SK-N-SH (cell line): Measurements from ENCODE around the gene SLC9A2. TPM values are rescaled to one million over a fixed set of nuclear protein-coding genes. Genes with fewer than 3 reads are reported as not detected.
A peak's percentile ranks its signal among the peaks of the same experiment; 100 is the strongest.

Experiments used
- CTCF ChIA-PET: fragments of 300-600, 350-600 bp; formaldehyde crosslinking; extraction: SDS; loops from one replicate; lab custom pipeline; 2021; lab: Yijun Ruan, JAX
- POLR2A ChIA-PET: fragments of 350-600 bp; sonication (Branson Sonifier 250); formaldehyde crosslinking; extraction: SDS; loops from one replicate; lab custom pipeline; 2020; ENCODE audit warnings: antibody characterized with exemption, inconsistent platforms; lab: Yijun Ruan, JAX
- DNase-seq: peaks from one replicate; pipeline ENCODE4 v3.0.0; 2012
- H2AFZ ChIP-seq: fragments of 200-600 bp; sonication (generic); 2 replicates; pipeline ENCODE4 v1.8.1; 2016; ENCODE audit warnings: antibody characterized with exemption, mild to moderate bottlenecking, low read depth
- H3F3A ChIP-seq: fragments of 200-600 bp; sonication (generic); replicated peaks from 2 replicates; pipeline ENCODE3; 2016; ENCODE audit warnings: antibody characterized with exemption, mild to moderate bottlenecking; ENCODE audit not compliant: insufficient read depth
- H3K27ac ChIP-seq, 2 experiments: fragments of 200-500 bp in 1 of 2; fragments of 200-600 bp in 1 of 2; sonication (Bioruptor generic) in 1 of 2; sonication (generic), shearing (Covaris generic) in 1 of 2; 2 replicates each; pipeline versions ENCODE4 v1.5.1 to v1.6.1; 2014 to 2016; ENCODE audit warnings: low read depth in 2 of 2, inconsistent platforms in 1 of 2, low read length in 1 of 2, mild to moderate bottlenecking in 1 of 2, mixed read lengths in 1 of 2
- H3K27me3 ChIP-seq: fragments of 200-600 bp; sonication (generic), shearing (Covaris generic); 2 replicates; pipeline ENCODE4 v1.6.1; 2016; ENCODE audit warnings: mixed run types; ENCODE audit not compliant: insufficient read depth
- H3K36me3 ChIP-seq, 2 experiments: fragments of 200-500 bp in 1 of 2; fragments of 200-600 bp in 1 of 2; sonication (Bioruptor generic) in 1 of 2; sonication (generic) in 1 of 2; replicated peaks in 1 of 2; 2 replicates each; pipeline versions ENCODE3 to v1.5.1; 2014 to 2016; ENCODE audit warnings: low read length in 1 of 2, mild to moderate bottlenecking in 1 of 2; ENCODE audit not compliant: insufficient read depth in 2 of 2, control insufficient read depth in 1 of 2
- H3K4me1 ChIP-seq, 2 experiments: fragments of 200-500 bp in 1 of 2; fragments of 200-600 bp in 1 of 2; sonication (Bioruptor generic) in 1 of 2; sonication (generic), shearing (Covaris generic) in 1 of 2; 2 replicates each; pipeline versions ENCODE4 v1.5.1 to v1.6.1; 2014 to 2016; ENCODE audit warnings: low read depth in 1 of 2, low read length in 1 of 2, mixed run types in 1 of 2; ENCODE audit not compliant: insufficient read depth in 2 of 2, control insufficient read depth in 1 of 2
- H3K4me2 ChIP-seq: fragments of 200-600 bp; sonication (generic), shearing (Covaris generic); 2 replicates; pipeline ENCODE4 v1.6.1; 2017; ENCODE audit warnings: mixed run types
- H3K4me3 ChIP-seq, 2 experiments: fragments of 200-500 bp in 1 of 2; fragments of 200-600 bp in 1 of 2; sonication (Bioruptor generic) in 1 of 2; sonication (generic), shearing (Covaris generic) in 1 of 2; 2 replicates each; pipeline versions ENCODE4 v1.5.1 to v1.8.1; 2014 to 2016; ENCODE audit warnings: low read depth in 2 of 2, inconsistent platforms in 1 of 2, low read length in 1 of 2, mild to moderate bottlenecking in 1 of 2, mixed read lengths in 1 of 2, moderate library complexity in 1 of 2
- H3K79me2 ChIP-seq: fragments of 200-600 bp; sonication (generic); 2 replicates; pipeline ENCODE4 v1.8.1; 2017; ENCODE audit warnings: mild to moderate bottlenecking; ENCODE audit not compliant: insufficient read depth
- H3K9ac ChIP-seq: fragments of 200-600 bp; sonication (generic); 2 replicates; pipeline ENCODE4 v1.6.1; 2017; ENCODE audit warnings: mixed run types
- H3K9me2 ChIP-seq: fragments of 200-600 bp; sonication (generic); 2 replicates; pipeline ENCODE4 v1.6.1; 2017; ENCODE audit warnings: mixed run types
- H3K9me3 ChIP-seq: fragments of 200-600 bp; sonication (generic); 2 replicates; pipeline ENCODE4 v1.6.1; 2017; ENCODE audit warnings: mixed run types, mild to moderate bottlenecking, moderate library complexity
- H4K20me1 ChIP-seq: fragments of 200-600 bp; sonication (generic); 2 replicates; pipeline ENCODE4 v1.6.1; 2017; ENCODE audit warnings: mild to moderate bottlenecking, mixed run types; ENCODE audit not compliant: insufficient read depth
- CTCF ChIP-seq: fragments of 200-600 bp; sonication (generic); IDR thresholded peaks from 2 replicates; pipeline ENCODE4 v1.6.1; 2017; ENCODE audit warnings: antibody characterized with exemption, mild to moderate bottlenecking, moderate library complexity
- EZH2phosphoT487 ChIP-seq: fragments of 200-600 bp; sonication (generic); IDR thresholded peaks from 2 replicates; pipeline ENCODE4 v1.6.1; 2017; ENCODE audit warnings: low read depth, mixed run types, mild to moderate bottlenecking, antibody characterized with exemption, moderate library complexity, borderline replicate concordance
- FOSL2 ChIP-seq: IDR thresholded peaks from 2 replicates; pipeline ENCODE4 v1.4.0; 2012; ENCODE audit warnings: low read depth, mild to moderate bottlenecking, moderate library complexity, borderline replicate concordance
- IRF3 ChIP-seq: fragments of 150-350 bp; IDR thresholded peaks from 2 replicates; pipeline ENCODE4 v1.6.1; 2016; ENCODE audit warnings: mild to moderate bottlenecking, low read depth, low read length
- JUND ChIP-seq: IDR thresholded peaks from 2 replicates; pipeline ENCODE4 v1.4.0; 2012
- MXI1 ChIP-seq: IDR thresholded peaks from 2 replicates; pipeline ENCODE4 v1.6.1; 2012; ENCODE audit warnings: mild to moderate bottlenecking, low read depth, low read length, improper control_type of control experiment
- POLR2AphosphoS5 ChIP-seq: IDR thresholded peaks from 2 replicates; pipeline ENCODE4 v1.6.1; 2012; ENCODE audit warnings: low read depth, low read length
- RAD21 ChIP-seq: IDR thresholded peaks from 2 replicates; pipeline ENCODE4 v1.6.1; 2012; ENCODE audit warnings: mild to moderate bottlenecking, low read length
- RCOR1 ChIP-seq: fragments of 150-350 bp; IDR thresholded peaks from 2 replicates; pipeline ENCODE4 v1.6.1; 2017; ENCODE audit warnings: antibody characterized with exemption, low read length
- SMC3 ChIP-seq: IDR thresholded peaks from 2 replicates; pipeline ENCODE4 v1.6.1; 2012; ENCODE audit warnings: low read depth, low read length, improper control_type of control experiment
- USF1 ChIP-seq: IDR thresholded peaks from 2 replicates; pipeline ENCODE4 v1.4.0; 2012; ENCODE audit warnings: low read depth, borderline replicate concordance
- WGBS: methylation state at CpG from one replicate; pipeline ENCODE4 v1.1.6; 2017; ENCODE audit warnings: low lambda C conversion rate; 5-methylcytosine and 5-hydroxymethylcytosine counted together
- polyA plus RNA-seq, 3 experiments: library from polyadenylated mRNA; depleted of rRNA; stranded (reverse); fragments of >200 nt; gene quantifications; 2 replicates each; pipeline ENCODE4 v1.2.3, GENCODE V29; 2012
- TF ChIP-seq, protein P1 (sequence below): IDR thresholded peaks from 2 replicates; pipeline ENCODE4 v1.4.0; 2012; ENCODE audit warnings: low read depth

SLC9A2 gene
- polyA plus RNA-seq, 1 of the 3 experiments (the other 2 are of a cell fraction) = not detected

- Histone ChIP-seq H3K27me3 (peaks cover 12% of the 10 kb centered on the region; the same call in 1 of the 2 replicates), H4K20me1 (no peaks in the 10 kb centered on the region), H3F3A (no peaks in the 10 kb centered on the region), H2AFZ (peak overlapping the region; percentile 63), H3K4me3 (peak overlapping the region in 1 of 2 experiments; percentile 28; a peak in 1 of 4 replicates), H3K79me2 (no peaks in the 10 kb centered on the region), H3K9me3 (no peaks in the 10 kb centered on the region), H3K9ac (no peak overlapping the region), H3K4me2 (no peak overlapping the region), H3K36me3 (no peaks in the 10 kb centered on the region), H3K27ac (no peak overlapping the region), H3K4me1 (no peaks in the 10 kb centered on the region), H3K9me2 (no peaks in the 10 kb centered on the region)
- ChIA-PET CTCF (no interaction called here), POLR2A (no interaction called here)
- no peak for DNase-seq
- TF ChIP-seq EZH2phosphoT487 (no peak), JUND (no peak), RCOR1 (no peak), USF1 (no peak), RAD21 (no peak), MXI1 (no peak), CTCF (no peak), FOSL2 (no peak)
Observed at GRCh38 chr2:102581911-102582310, 37.4 kb upstream of the SLC9A2 start.

GRCh38 chr2:102582845-102583244 lies 36.5 kb upstream of the SLC9A2 start:
- ChIA-PET POLR2A (no interaction called here), CTCF (no interaction called here)
- DNase-seq = no peak
- Histone ChIP-seq H3K36me3 (no peaks in the 10 kb centered on the region), H3K27ac (no peak overlapping the region), H3K9me3 (no peaks in the 10 kb centered on the region), H3K4me2 (no peak overlapping the region), H2AFZ (no peak overlapping the region), H3K27me3 (peaks cover 17% of the 10 kb centered on the region; the same call in 1 of the 2 replicates), H3K79me2 (no peaks in the 10 kb centered on the region), H4K20me1 (no peaks in the 10 kb centered on the region), H3K9me2 (no peaks in the 10 kb centered on the region), H3F3A (no peaks in the 10 kb centered on the region), H3K9ac (no peak overlapping the region), H3K4me1 (no peaks in the 10 kb centered on the region), H3K4me3 (no peak overlapping the region)
- TF ChIP-seq IRF3 (no peak), SMC3 (no peak), POLR2AphosphoS5 (no peak)
- TF ChIP-seq, protein P1, sequence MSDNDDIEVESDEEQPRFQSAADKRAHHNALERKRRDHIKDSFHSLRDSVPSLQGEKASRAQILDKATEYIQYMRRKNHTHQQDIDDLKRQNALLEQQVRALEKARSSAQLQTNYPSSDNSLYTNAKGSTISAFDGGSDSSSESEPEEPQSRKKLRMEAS = no peak
- WGBS = 0% methylated on average over 2 of the region's 2 CpGs
